H9 (cell line): ENCODE results near the gene NTSR1. TPM values are rescaled to one million over a fixed set of nuclear protein-coding genes. Genes with fewer than 3 reads are reported as not detected.

Experiments used
- DNase-seq: peaks from one replicate; pipeline ENCODE4 v3.0.0-alpha.2; 2017
- H2AFZ ChIP-seq: one replicate; pipeline ENCODE4 v1.6.1; 2013; ENCODE audit warnings: mild to moderate bottlenecking, low read length, control low read depth, moderate library complexity
- H2AK5ac ChIP-seq: 2 replicates; pipeline ENCODE4 v1.6.1; 2013; ENCODE audit warnings: low read length, control low read depth, mixed read lengths; ENCODE audit not compliant: insufficient read length
- H2BK120ac ChIP-seq: one replicate; pipeline ENCODE4 v1.6.1; 2013; ENCODE audit warnings: low read depth, mild to moderate bottlenecking, low read length, control low read depth, inconsistent platforms; ENCODE audit not compliant: poor library complexity, severe bottlenecking
- H2BK12ac ChIP-seq: 2 replicates; pipeline ENCODE4 v1.6.1; 2013; ENCODE audit warnings: low read length, control low read depth, mixed read lengths, low read depth; ENCODE audit not compliant: insufficient read length
- H2BK15ac ChIP-seq: 2 replicates; pipeline ENCODE4 v1.6.1; 2013; ENCODE audit warnings: low read depth, low read length, control low read depth
- H2BK20ac ChIP-seq: one replicate; pipeline ENCODE4 v1.6.1; 2013; ENCODE audit warnings: low read depth, mild to moderate bottlenecking, low read length, control low read depth, inconsistent platforms; ENCODE audit not compliant: poor library complexity, severe bottlenecking
- H2BK5ac ChIP-seq: 2 replicates; pipeline ENCODE4 v1.6.1; 2013; ENCODE audit warnings: low read length, control low read depth, mixed read lengths; ENCODE audit not compliant: insufficient read length
- H3K14ac ChIP-seq: 2 replicates; pipeline ENCODE4 v1.6.1; 2013; ENCODE audit warnings: low read length, control low read depth; ENCODE audit not compliant: insufficient read depth
- H3K18ac ChIP-seq: 2 replicates; pipeline ENCODE4 v1.6.1; 2013; ENCODE audit warnings: low read depth, mild to moderate bottlenecking, mixed read lengths, low read length, control low read depth; ENCODE audit not compliant: insufficient read length
- H3K23ac ChIP-seq: 2 replicates; pipeline ENCODE4 v1.6.1; 2013; ENCODE audit warnings: low read length, control low read depth, mixed read lengths, low read depth; ENCODE audit not compliant: insufficient read length
- H3K23me2 ChIP-seq: 2 replicates; pipeline ENCODE4 v1.6.1; 2013; ENCODE audit warnings: low read depth, mild to moderate bottlenecking, mixed read lengths, low read length, control low read depth; ENCODE audit not compliant: insufficient read length, poor library complexity, severe bottlenecking
- H3K27ac ChIP-seq: 2 replicates; pipeline ENCODE4 v1.5.1; 2013; ENCODE audit warnings: low read length, control low read depth, mixed read lengths, low read depth; ENCODE audit not compliant: insufficient read length
- H3K27me3 ChIP-seq: 2 replicates; pipeline ENCODE4 v1.6.1; 2013; ENCODE audit warnings: low read length, control low read depth, inconsistent platforms; ENCODE audit not compliant: insufficient read depth
- H3K4ac ChIP-seq: 2 replicates; pipeline ENCODE4 v1.6.1; 2013; ENCODE audit warnings: low read depth, mild to moderate bottlenecking, control low read depth, inconsistent platforms, low read length, moderate library complexity
- H3K4me1 ChIP-seq: 2 replicates; pipeline ENCODE4 v1.6.1; 2013; ENCODE audit warnings: low read length, control low read depth, inconsistent platforms; ENCODE audit not compliant: insufficient read depth
- H3K4me2 ChIP-seq: 2 replicates; pipeline ENCODE4 v1.6.1; 2013; ENCODE audit warnings: low read length, control low read depth, mixed read lengths; ENCODE audit not compliant: insufficient read length, insufficient read depth
- H3K56ac ChIP-seq: 2 replicates; pipeline ENCODE4 v1.6.1; 2013; ENCODE audit warnings: low read depth, mild to moderate bottlenecking, mixed read lengths, low read length, control low read depth; ENCODE audit not compliant: insufficient read length
- H3K79me1 ChIP-seq: 2 replicates; pipeline ENCODE4 v1.6.1; 2013; ENCODE audit warnings: low read depth, mild to moderate bottlenecking, moderate library complexity, low read length, control low read depth, inconsistent platforms; ENCODE audit not compliant: insufficient read depth, poor library complexity, severe bottlenecking
- H3K79me2 ChIP-seq: 2 replicates; pipeline ENCODE4 v1.6.1; 2013; ENCODE audit warnings: low read length, control low read depth, inconsistent platforms; ENCODE audit not compliant: insufficient read depth
- H3K9ac ChIP-seq: 2 replicates; pipeline ENCODE4 v1.6.1; 2013; ENCODE audit warnings: low read length, control low read depth, mixed read lengths; ENCODE audit not compliant: insufficient read length; ENCODE audit errors: extremely low read depth
- H3K9me3 ChIP-seq: one replicate; pipeline ENCODE4 v1.6.1; 2013; ENCODE audit warnings: low read depth, low read length, inconsistent platforms; ENCODE audit not compliant: control insufficient read depth
- H3T11ph ChIP-seq: one replicate; pipeline ENCODE4 v1.6.1; 2013; ENCODE audit warnings: mild to moderate bottlenecking, low read length, control low read depth, inconsistent platforms
- H4K20me1 ChIP-seq: one replicate; pipeline ENCODE4 v1.6.1; 2013; ENCODE audit not compliant: control insufficient read depth, insufficient read length, insufficient read depth
- H4K5ac ChIP-seq: 2 replicates; pipeline ENCODE4 v1.6.1; 2013; ENCODE audit warnings: low read depth, mild to moderate bottlenecking, mixed read lengths, low read length, control low read depth; ENCODE audit not compliant: insufficient read length
- H4K8ac ChIP-seq: replicated peaks from 2 replicates; pipeline ENCODE4 v1.6.1; 2013; ENCODE audit warnings: low read length, control low read depth, mixed read lengths, low read depth; ENCODE audit not compliant: insufficient read length
- H4K91ac ChIP-seq: 2 replicates; pipeline ENCODE4 v1.6.1; 2013; ENCODE audit warnings: low read depth, mild to moderate bottlenecking, moderate library complexity, mixed read lengths, low read length, control low read depth; ENCODE audit not compliant: insufficient read length
- H3K27ac Mint-ChIP-seq, 3 experiments: 2 replicates in 2 of 3; 3 replicates in 1 of 3; pipeline ENCODE4 v1.8.0; 2020 to 2021; ENCODE audit warnings: mixed read lengths in 3 of 3, mild to moderate bottlenecking in 1 of 3, moderate library complexity in 1 of 3
- H3K27me3 Mint-ChIP-seq: 2 replicates; pipeline ENCODE4 v1.8.0; 2021; ENCODE audit warnings: low read depth, mild to moderate bottlenecking, moderate library complexity, mixed read lengths
- H3K36me3 Mint-ChIP-seq, 3 experiments: 2 replicates in 2 of 3; 3 replicates in 1 of 3; pipeline ENCODE4 v1.8.0; 2020 to 2021; ENCODE audit warnings: low read depth in 3 of 3, mixed read lengths in 3 of 3; ENCODE audit not compliant: insufficient read depth in 1 of 3
- H3K4me1 Mint-ChIP-seq, 2 experiments: 2 replicates each; pipeline ENCODE4 v1.8.0; 2020; ENCODE audit warnings: mixed read lengths in 2 of 2
- H3K4me3 Mint-ChIP-seq, 2 experiments: 2 replicates in 1 of 2; 3 replicates in 1 of 2; pipeline ENCODE4 v1.8.0; 2020 to 2021; ENCODE audit warnings: mild to moderate bottlenecking in 2 of 2, mixed read lengths in 2 of 2, moderate library complexity in 1 of 2
- H3K9me3 Mint-ChIP-seq, 2 experiments: 2 replicates in 1 of 2; 3 replicates in 1 of 2; pipeline ENCODE4 v1.8.0; 2020; ENCODE audit warnings: mild to moderate bottlenecking in 2 of 2, mixed read lengths in 2 of 2, moderate library complexity in 1 of 2
- WGBS: extraction: QIAGEN DNeasy Blood & Tissue Kit; methylation state at CpG from one replicate; pipeline ENCODE4 v1.1.7; 2013; ENCODE audit warnings: missing lambda C conversion rate, low lambda C conversion rate, mixed read lengths; ENCODE audit not compliant: insufficient read length; ENCODE audit errors: extremely low coverage; 5-methylcytosine and 5-hydroxymethylcytosine counted together
- total RNA-seq: library from RNA; stranded (reverse); gene quantifications from 2 replicates; pipeline ENCODE4 v1.2.1, GENCODE V29; 2021
- TF ChIP-seq, protein P1 (sequence below): fragments of 200-600 bp; sonication (generic); conservative IDR thresholded peaks from 3 replicates; pipeline ENCODE4 v1.8.0; 2021; ENCODE audit warnings: antibody characterized with exemption, mild to moderate bottlenecking

NTSR1 gene
- total RNA-seq, 1 experiment from 2014 or later, result 0.11 TPM

DNA sequence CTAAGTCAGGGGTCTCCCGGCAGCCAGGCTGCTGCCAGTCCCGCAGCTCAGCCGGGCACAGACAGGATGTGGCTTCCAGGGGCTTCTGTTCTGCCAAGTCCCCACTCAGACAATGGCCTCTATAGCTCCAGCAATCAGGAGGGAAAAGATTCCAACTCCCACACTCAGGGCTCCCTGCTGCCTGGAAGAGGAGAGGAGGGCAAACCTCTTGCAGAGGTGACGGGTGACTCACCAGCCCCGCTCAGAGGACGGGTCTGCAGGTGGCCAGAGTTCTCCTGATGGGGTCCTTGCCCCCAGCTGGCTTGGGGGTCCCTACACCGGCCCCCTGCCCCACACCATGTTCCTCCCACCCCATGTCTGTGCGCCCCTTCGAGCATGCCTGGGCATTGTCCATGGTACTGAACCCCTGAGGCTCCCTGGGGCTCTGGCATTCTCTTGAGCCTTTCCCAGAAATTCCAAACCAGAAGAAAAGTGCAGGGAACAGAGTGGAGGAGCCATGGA, 32.6 kb downstream of the NTSR1 start:
- Histone ChIP-seq H3K14ac (no peak overlapping the region), H3T11ph (no peak overlapping the region), H3K4ac (no peak overlapping the region), H3K4me2 (no peak overlapping the region), H2AFZ (no peak overlapping the region), H4K8ac (no peak overlapping the region), H3K23ac (no peak overlapping the region), H3K9ac (no peak overlapping the region), H2BK15ac (no peak overlapping the region), H3K23me2 (no peaks in the 10 kb centered on the region), H4K91ac (no peak overlapping the region), H3K79me2 (no peaks in the 10 kb centered on the region), H3K9me3 (no peaks in the 10 kb centered on the region), H2BK20ac (no peak overlapping the region), H3K18ac (no peak overlapping the region), H3K27ac (no peak overlapping the region), H2BK12ac (no peak overlapping the region), H2AK5ac (no peak overlapping the region), H3K4me1 (no peaks in the 10 kb centered on the region; the same call in 1 of the 2 replicates), H4K20me1 (no peaks in the 10 kb centered on the region), H4K5ac (no peak overlapping the region), H2BK120ac (no peak overlapping the region), H3K79me1 (no peaks in the 10 kb centered on the region), H3K27me3 (no peaks in the 10 kb centered on the region), H2BK5ac (no peak overlapping the region), H3K56ac (no peak overlapping the region)
- peak; percentile 62 for DNase-seq
- H3K4me1 Mint-ChIP-seq, result peaks cover 17 to 32% of the 10 kb centered on the region in 2 experiments
- TF ChIP-seq, protein P1, sequence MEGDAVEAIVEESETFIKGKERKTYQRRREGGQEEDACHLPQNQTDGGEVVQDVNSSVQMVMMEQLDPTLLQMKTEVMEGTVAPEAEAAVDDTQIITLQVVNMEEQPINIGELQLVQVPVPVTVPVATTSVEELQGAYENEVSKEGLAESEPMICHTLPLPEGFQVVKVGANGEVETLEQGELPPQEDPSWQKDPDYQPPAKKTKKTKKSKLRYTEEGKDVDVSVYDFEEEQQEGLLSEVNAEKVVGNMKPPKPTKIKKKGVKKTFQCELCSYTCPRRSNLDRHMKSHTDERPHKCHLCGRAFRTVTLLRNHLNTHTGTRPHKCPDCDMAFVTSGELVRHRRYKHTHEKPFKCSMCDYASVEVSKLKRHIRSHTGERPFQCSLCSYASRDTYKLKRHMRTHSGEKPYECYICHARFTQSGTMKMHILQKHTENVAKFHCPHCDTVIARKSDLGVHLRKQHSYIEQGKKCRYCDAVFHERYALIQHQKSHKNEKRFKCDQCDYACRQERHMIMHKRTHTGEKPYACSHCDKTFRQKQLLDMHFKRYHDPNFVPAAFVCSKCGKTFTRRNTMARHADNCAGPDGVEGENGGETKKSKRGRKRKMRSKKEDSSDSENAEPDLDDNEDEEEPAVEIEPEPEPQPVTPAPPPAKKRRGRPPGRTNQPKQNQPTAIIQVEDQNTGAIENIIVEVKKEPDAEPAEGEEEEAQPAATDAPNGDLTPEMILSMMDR, result no peak
- no peaks in the 10 kb centered on the region for H3K9me3 Mint-ChIP-seq
- H3K27ac Mint-ChIP-seq, result no peak overlapping the region
- no peaks in the 10 kb centered on the region for H3K36me3 Mint-ChIP-seq
- no peak overlapping the region for H3K4me3 Mint-ChIP-seq
- peaks cover under 1% of the 10 kb centered on the region; the same call in 1 of the 2 replicates for H3K27me3 Mint-ChIP-seq
- no CpG with 5 or more reads among the region's 9 CpGs for WGBS
